SK-N-SH (cell line): ENCODE results near the gene RECK.

Experiments
- RAD21 ChIP-seq: IDR thresholded peaks from 2 replicates; pipeline ENCODE4 v1.6.1; 2012; ENCODE audit warnings: mild to moderate bottlenecking, low read length
- RFX5 ChIP-seq: IDR thresholded peaks from 2 replicates; pipeline ENCODE4 v1.6.1; 2012; ENCODE audit warnings: mild to moderate bottlenecking, improper control_type of control experiment, low read length
- YY1 ChIP-seq: IDR thresholded peaks from 2 replicates; pipeline ENCODE4 v1.4.0; 2012; ENCODE audit warnings: low read depth, mild to moderate bottlenecking
- TF ChIP-seq, protein P1 (sequence below): fragments of 200-600 bp; sonication (generic); IDR thresholded peaks from 2 replicates; pipeline ENCODE4 v1.6.1; 2017; ENCODE audit warnings: antibody characterized with exemption, mild to moderate bottlenecking, moderate library complexity
- TF ChIP-seq, protein P2 (sequence below): IDR thresholded peaks from 2 replicates; pipeline ENCODE4 v1.6.1; 2012; ENCODE audit warnings: mild to moderate bottlenecking, low read depth, low read length, moderate library complexity
- TF ChIP-seq, protein P3 (sequence below): IDR thresholded peaks from 2 replicates; pipeline ENCODE4 v1.4.0; 2012; ENCODE audit warnings: low read depth, borderline replicate concordance

DNA sequence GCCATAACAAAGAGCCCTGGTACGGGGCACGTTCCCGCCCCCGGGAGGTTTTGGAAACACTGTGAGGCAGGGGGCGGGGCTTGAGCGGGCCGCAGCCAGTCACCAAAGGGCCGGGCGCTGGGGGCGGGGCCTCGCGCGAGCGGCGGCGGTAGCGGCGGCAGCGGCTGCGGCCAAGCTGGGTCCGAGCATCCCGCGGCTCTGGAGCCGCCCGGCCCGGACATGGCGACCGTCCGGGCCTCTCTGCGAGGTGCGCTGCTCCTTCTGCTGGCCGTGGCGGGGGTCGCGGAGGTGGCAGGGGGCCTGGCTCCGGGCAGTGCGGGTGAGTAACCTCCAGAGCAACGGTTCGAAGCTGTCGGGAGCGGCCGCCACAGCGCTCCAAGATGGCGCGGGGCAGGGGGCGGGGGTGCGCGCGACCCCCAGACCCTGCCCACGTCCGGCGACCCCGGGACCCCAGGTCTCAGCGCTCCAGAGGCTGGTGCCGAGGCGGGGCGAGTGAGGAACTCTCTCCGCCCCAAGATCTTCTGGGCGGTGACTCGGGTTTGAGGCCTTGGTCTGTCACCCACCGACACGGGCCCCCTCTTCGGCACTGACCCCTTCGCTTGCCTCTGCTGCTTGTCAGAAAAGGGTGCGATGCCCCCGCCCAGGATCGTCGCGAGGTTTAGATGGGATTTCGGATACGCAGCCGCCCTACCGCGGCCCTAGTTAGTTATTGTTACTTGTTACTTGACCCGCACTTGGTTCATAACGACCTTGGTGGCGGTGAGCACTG is at the start of gene RECK:
- TF ChIP-seq, protein P1, sequence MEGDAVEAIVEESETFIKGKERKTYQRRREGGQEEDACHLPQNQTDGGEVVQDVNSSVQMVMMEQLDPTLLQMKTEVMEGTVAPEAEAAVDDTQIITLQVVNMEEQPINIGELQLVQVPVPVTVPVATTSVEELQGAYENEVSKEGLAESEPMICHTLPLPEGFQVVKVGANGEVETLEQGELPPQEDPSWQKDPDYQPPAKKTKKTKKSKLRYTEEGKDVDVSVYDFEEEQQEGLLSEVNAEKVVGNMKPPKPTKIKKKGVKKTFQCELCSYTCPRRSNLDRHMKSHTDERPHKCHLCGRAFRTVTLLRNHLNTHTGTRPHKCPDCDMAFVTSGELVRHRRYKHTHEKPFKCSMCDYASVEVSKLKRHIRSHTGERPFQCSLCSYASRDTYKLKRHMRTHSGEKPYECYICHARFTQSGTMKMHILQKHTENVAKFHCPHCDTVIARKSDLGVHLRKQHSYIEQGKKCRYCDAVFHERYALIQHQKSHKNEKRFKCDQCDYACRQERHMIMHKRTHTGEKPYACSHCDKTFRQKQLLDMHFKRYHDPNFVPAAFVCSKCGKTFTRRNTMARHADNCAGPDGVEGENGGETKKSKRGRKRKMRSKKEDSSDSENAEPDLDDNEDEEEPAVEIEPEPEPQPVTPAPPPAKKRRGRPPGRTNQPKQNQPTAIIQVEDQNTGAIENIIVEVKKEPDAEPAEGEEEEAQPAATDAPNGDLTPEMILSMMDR = no peak
- TF ChIP-seq, protein P2, sequence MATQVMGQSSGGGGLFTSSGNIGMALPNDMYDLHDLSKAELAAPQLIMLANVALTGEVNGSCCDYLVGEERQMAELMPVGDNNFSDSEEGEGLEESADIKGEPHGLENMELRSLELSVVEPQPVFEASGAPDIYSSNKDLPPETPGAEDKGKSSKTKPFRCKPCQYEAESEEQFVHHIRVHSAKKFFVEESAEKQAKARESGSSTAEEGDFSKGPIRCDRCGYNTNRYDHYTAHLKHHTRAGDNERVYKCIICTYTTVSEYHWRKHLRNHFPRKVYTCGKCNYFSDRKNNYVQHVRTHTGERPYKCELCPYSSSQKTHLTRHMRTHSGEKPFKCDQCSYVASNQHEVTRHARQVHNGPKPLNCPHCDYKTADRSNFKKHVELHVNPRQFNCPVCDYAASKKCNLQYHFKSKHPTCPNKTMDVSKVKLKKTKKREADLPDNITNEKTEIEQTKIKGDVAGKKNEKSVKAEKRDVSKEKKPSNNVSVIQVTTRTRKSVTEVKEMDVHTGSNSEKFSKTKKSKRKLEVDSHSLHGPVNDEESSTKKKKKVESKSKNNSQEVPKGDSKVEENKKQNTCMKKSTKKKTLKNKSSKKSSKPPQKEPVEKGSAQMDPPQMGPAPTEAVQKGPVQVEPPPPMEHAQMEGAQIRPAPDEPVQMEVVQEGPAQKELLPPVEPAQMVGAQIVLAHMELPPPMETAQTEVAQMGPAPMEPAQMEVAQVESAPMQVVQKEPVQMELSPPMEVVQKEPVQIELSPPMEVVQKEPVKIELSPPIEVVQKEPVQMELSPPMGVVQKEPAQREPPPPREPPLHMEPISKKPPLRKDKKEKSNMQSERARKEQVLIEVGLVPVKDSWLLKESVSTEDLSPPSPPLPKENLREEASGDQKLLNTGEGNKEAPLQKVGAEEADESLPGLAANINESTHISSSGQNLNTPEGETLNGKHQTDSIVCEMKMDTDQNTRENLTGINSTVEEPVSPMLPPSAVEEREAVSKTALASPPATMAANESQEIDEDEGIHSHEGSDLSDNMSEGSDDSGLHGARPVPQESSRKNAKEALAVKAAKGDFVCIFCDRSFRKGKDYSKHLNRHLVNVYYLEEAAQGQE = no peak
- TF ChIP-seq RAD21 (no peak), YY1 (peak; percentile 85), RFX5 (no peak)
- TF ChIP-seq, protein P3, sequence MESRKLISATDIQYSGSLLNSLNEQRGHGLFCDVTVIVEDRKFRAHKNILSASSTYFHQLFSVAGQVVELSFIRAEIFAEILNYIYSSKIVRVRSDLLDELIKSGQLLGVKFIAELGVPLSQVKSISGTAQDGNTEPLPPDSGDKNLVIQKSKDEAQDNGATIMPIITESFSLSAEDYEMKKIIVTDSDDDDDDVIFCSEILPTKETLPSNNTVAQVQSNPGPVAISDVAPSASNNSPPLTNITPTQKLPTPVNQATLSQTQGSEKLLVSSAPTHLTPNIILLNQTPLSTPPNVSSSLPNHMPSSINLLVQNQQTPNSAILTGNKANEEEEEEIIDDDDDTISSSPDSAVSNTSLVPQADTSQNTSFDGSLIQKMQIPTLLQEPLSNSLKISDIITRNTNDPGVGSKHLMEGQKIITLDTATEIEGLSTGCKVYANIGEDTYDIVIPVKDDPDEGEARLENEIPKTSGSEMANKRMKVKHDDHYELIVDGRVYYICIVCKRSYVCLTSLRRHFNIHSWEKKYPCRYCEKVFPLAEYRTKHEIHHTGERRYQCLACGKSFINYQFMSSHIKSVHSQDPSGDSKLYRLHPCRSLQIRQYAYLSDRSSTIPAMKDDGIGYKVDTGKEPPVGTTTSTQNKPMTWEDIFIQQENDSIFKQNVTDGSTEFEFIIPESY = no peak
